ENCODE results near the gene DCAF8L2.
"Not testable (repeated sequence)": the region's sequence is repeated elsewhere in the genome, so short reads cannot be mapped to it uniquely, and the experiment has no call there.

The DCAF8L2 gene

DNA sequence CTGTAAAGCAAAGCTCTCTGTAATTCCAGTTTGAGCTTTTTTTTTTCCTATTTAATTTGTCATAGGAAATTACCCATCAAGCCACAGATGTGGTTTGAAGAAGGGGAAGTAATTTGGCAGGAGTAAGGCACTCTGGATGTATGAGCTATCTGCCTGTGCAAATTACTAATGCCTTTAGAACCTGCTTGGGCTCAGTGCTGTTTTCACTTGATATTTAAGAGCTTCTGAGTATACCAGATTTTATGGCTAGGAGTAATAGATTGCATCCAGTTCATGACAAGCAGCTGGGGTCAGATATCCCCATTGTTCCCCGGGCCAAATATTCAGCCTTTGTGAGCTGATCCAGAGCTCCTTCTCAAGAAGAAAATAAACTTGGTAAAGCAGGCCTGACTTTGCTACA is 89.1 kb downstream of the DCAF8L2 start:
- DNase-seq (ENCODE audit: low read depth in 2 of 2): no peak

DNA sequence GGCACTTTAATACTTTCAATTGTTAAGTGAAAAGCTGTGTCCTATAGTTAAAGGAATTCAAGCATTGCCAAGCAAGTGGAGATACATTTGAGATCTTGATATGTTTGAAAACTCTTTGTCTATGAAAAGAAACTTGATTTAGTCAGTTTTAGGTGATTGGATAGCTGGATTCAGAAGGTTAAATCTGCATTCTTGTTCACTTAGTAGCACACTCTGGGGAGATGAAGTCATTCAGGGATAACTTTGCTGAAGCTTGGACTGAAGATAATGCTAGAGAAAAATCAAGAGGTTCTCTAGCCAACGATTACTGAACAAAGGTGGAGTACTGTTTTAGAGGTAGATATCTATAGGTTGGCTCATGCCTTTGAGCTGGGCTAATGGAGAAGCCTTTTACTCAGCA is 90.6 kb downstream of the DCAF8L2 start:
- DNase-seq (ENCODE audit: low read depth in 2 of 2): no peak

DNA sequence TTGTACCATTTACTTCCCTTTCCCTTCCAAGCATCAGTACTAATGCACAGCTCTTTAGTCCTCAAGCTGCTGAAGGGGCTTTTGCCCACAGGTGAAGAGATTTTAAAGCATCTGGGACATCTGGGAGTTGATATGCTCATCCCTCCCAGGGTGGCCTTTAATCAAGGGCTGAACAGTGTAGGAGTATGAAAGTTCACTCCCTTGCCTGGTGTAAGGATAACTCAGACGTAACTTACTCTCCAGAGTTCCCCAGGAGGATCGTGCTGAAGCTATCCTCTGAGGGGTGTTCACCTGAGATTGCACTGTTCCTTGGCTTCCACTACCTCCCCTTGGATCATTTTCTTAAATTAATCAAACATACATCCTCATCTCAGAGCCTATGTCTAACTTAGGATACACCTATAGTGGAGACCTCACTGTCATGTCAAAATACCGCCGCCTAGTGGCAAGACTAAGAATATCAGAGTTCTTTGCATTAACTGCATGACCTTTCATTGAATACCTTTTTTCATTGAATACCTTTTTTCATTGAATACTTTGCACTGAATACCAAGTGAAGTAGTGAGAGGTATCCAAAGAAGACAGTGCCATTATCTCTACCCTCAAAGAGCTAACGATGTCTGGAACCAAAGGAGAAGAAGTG is 93.5 kb downstream of the DCAF8L2 start:
- not testable (repeated sequence) for DNase-seq (ENCODE audit: low read depth in 2 of 2)

DNA sequence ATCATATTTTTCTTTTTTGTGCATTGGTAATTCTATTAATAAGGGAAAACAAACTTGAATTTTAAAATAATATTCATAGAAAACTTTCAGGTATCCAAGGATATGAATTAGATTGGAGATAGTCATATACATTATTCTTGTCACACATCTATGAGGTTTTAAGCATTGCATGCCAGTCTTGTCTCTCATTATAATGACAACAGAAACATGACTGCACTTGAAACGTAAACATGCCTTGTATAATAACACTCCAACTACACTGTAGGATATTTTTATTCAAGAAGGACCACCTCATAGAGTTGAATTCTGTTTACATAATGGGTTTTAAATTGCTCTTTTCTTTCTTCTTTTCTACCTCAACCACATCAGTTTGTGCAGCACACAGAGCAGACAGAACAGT is 104.5 kb downstream of the DCAF8L2 start:
- no peak for DNase-seq (ENCODE audit: low read depth in 2 of 2)

DNA sequence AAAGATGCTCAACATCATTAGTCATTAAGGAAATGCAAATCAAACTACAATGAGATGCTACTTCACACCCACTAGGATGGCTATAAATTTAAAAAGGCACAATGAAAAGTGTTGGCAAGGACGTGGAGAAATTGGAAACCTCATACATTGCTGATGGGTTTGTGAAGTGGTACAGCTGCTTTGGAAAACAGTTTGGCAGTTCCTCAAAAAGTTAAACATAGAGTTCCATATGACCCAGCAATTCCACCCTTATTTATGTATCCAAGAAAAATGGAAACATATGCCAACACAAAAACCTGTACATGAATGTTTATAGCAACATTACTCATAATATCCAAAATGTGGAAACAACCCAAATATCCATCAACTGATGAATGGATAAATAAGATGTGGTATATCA is 116.4 kb downstream of the DCAF8L2 start:
- DNase-seq (ENCODE audit: low read depth in 2 of 2): no peak

DNA sequence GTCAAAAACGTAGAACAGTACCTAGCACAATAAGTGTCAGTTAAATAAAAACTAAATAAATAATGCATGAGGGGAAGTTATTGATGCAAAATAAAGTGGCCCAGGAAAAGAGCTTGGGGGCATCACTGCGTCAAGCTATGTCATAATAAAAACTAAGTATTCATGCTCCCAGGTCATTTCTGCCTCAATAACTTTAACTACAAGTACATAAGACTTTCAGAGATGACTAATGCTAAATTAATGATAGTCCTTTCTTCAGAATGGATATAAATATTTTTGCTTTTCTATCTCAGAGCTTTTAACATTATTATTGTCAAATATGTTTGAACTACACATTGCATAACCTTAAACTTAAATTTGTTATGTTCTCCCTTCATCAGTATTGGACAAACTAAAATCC is 125.5 kb downstream of the DCAF8L2 start:
- no peak for DNase-seq (ENCODE audit: low read depth in 2 of 2)

DNA sequence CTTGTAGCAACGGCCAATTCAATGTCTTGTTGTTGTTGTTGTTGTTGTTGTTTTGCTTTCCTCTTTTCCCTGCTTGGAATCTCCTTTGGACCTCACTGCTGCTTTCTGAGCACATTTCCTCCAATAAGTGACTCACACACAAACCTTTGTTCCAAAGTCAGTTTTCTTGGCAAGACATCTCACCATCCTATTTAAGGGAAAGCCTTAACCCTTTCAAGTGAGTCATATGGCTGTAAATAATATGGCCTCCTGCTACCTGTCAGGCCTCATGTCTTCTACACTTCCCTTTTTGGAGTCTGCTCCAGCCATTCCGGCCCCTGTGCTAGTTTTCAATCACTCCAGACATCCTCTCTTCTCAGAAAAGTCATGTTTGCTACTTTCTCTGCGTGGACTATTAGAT is 138.1 kb downstream of the DCAF8L2 start:
- DNase-seq (ENCODE audit: low read depth in 2 of 2): no peak

DNA sequence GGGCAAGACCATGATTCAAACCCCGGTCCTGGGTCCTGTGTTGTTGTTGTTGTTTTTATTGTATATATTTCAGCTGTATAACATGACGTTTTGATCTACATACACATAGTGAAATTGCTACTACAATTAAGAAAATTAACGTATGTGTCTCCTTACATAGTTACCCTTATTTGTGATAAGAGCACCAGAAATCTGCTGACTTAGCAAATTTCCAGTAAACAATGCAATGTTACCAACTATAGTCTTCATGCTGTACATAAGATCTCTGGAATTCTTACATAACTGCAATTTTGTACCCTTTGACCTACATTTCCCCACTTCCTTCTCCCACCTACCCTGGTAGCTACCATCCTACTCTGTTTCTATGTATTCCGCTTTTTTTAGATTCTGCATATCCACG is 141.8 kb downstream of the DCAF8L2 start:
- DNase-seq (ENCODE audit: low read depth in 2 of 2): no peak

DNA sequence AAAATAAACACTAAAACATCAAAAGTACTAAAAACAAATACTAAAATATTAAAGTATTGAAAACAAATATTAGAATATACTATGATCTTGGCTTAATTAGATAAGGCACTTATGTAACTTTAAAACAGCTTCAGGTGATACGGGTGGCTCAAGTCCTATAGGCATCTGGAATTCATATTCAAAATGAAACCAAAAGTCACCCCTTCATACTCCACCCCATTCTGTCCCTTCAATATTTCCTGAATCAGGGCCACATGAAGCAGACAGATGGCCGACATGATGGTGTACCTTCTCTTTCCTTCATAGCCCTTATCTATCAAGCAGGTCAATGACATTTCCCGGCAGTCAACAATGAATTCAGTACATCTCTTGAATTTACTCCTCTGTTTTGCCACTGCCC is 145.8 kb downstream of the DCAF8L2 start:
- no peak for DNase-seq (ENCODE audit: low read depth in 2 of 2)

DNA sequence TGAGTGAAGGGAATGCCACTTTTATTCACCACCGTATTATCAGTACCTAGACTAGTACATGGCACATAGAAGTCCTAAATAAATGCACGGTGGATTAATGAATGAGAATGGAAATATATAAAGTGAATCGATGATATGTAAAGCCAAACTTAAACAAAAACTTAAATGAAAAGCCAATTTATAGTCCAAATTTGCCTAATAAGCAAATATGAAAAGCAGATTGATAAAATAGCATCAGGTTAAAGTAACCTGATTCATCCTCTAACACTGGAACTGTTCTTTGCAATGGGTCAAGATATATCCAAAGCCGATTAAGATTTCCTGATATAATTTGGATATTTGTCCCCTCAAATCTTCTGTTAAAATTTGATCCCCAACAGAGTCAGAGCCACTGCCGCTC is 150.8 kb downstream of the DCAF8L2 start:
- no peak for DNase-seq (ENCODE audit: low read depth in 2 of 2)

DNA sequence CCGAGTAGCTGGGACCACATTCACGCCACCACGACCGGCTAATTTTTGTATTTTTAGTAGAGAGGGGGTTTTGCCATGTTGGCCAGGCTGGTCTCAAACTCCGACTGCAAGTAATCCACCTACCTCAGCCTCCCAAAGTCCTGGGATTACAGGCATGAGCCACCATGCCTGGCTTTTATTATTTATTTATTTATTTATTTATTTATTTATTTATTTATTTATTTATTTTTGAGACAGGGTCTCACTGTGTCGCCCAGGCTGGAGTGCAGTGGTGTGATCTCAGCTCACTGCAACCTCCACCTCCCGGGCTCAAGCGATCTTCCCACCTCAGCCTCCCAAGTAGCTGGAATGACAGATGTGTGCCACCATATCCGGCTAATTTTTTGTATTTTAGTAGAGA is 153.4 kb downstream of the DCAF8L2 start:
- DNase-seq (ENCODE audit: low read depth in 2 of 2): not testable (repeated sequence)

DNA sequence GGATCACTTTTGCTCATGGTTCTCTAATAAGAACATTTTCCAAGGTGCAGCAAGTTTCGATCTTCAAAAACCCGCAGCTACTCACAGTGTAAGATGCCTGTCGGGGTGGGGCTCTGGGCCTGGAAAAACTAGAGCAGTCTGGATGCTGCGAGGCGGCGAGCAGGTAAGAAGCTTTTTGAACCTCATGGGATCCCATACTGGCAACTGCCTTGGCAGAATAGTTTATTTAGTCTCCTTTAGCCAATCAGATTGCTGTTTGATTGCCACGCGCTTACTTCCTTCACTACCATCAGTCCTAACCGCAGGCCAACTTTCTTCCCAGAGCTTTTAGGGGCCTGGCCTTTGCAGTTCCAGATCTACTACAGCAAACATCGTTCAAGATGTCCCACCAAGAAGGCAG is 156.4 kb downstream of the DCAF8L2 start:
- no peak for DNase-seq (ENCODE audit: low read depth in 2 of 2)

DNA sequence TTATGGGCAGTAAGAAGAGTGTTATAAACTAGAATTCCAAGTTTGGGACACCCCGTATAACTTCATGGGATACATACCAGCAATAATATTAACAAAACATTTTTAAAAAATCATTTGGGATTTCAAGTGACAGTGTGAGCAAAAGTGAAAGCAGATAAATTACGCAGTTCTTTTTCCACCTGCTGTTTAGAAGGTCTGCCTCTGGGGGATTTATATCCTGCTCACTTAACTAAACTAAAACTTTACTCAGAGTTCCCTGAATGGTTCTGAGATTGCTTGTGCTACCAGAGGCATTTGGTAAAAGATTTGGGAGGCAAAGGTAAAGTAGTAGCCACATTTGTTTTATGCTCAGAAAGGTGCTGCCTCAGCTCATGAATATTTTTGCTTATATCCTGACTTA is 160.2 kb downstream of the DCAF8L2 start:
- not testable (repeated sequence) for DNase-seq (ENCODE audit: low read depth in 2 of 2)

DNA sequence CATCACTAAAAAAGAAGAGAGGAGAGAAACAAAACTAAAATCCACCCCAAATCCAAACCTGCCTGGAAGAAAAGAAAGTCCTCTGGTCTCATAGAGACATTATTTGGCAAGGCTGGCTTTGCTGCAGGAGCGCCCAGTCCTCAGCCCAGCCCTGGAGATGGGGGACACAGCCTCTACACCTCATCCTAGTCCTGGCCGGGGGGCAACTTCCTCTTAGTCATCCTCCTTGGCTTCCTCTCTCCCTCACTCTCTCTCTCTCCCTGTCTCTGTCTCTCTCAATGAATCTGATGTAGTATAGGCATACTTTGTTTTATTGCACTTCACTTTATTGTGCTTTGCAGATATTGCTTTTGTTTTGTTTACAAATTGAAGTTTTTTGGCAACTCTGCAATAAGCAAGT is 161.8 kb downstream of the DCAF8L2 start:
- no peak for DNase-seq (ENCODE audit: low read depth in 2 of 2)

DNA sequence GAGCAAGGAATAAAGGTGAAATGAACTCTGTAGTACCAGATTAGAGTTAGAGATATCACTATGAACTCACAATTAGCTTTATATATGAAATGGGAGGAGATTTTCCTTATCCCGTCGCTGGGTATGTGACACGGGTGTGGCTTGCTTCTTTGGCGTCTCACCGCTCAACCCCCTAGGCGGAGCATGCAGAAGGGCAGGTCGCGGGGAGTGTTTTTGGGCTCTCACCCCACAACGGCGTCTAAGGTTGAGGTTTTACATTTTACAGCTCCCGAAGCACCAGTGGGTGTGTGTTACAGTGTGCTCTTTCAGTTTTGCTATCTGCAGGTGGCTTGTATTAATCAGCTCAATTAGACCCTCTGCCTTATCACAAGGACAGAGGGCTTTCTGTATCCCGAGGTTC is 175.6 kb downstream of the DCAF8L2 start:
- no peak for DNase-seq (ENCODE audit: low read depth in 2 of 2)

DNA sequence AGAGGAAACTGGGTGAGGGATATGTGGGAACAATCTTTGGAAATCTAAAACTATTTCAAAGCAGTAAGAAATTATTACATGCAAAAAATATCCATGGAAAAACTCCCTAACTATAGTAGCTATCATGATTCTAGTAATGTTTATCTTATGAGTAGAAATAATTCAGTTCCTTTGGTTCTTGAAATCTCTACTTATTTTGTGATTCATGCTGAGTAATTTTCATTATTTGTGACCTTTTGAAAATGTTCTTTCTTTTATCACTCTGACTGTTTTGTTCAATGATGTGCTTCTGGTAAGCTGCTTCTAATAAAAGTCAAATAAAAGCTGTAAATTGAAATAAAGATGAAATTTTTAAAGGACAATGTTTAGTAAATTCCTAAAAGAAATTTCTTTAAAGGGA is 177.2 kb downstream of the DCAF8L2 start:
- no peak for DNase-seq (ENCODE audit: low read depth in 2 of 2)

DNA sequence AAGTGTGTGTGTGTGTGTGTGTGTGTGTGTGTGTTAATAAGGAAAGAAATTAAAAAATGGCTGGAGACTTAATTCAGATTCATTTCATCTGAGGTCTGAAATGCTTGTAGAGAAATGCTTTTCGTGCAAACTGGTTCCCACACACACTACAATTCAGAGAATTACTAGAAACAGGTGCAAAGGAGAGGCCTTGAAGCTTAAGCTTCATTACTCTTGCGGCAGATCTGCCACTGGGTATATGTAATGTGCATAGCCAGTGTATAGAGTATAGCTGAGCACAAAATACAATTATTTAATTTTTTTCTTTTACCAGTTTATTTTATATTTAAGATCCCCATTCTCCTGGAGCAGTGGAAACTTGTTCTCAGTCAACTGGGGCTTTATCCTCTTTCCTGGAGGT is 185.8 kb downstream of the DCAF8L2 start:
- DNase-seq (ENCODE audit: low read depth in 2 of 2): no peak

DNA sequence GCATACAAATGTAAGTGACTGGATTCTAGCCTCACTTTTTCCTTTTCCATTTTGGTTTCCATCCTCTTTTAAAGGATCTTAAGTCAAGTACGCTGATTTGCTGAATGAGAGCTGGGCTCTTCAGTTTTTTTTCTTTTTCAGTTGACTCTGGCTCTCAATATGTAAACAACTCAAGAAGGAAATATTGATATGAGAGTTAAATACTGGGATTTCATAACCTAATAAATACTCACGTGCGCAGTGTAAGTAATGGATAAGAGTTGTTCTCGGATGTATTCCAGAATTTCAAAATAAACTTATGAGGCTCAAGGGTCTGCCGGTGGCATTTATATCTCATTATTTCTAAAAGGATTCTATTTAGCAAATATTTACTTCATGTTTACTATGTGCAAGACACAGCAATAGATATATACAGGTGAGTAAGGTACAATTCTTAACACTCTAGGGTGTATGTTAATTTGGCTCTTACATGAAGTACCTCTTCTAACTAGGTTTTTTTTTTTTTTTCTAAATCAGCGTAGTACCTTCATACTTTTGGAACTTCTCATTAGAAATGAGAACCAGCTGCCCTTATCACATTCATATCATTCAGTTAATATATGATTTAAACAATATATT is 206.6 kb downstream of the DCAF8L2 start:
- DNase-seq (ENCODE audit: low read depth in 2 of 2): no peak

DNA sequence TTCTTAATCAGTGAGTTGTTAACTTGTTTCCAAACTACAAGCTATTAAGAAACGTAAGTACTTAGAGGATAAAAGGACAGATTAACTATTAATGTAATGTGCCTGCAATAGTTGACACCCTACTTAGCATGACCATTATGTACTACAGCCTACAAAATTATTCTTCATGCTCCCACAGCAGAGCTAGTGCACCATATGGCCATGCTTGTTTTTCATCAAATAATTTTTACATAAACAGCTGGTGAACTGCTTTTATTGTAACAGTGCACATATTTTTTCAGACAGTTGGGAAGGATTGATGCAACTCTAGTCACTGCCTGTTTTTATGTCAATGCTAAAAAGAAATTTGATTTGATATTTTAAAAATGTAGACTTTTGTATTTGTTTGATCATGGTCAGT is 207.4 kb downstream of the DCAF8L2 start:
- no peak for DNase-seq (ENCODE audit: low read depth in 2 of 2)

Measured in stimulated activated CD4-positive, alpha-beta T cell treated with anti-CD3 and anti-CD28 coated beads, Interleukin-1b, Interleukin-23, amount 100 ng/mL, for 1 hour (primary cell).